ENCODE results near the gene ROBO1. TPM values are rescaled to one million over a fixed set of nuclear protein-coding genes. Genes with fewer than 3 reads are reported as not detected.
"Not testable (repeated sequence)": the region's sequence is repeated elsewhere in the genome, so short reads cannot be mapped to it uniquely, and the experiment has no call there.

The ROBO1 gene
- total RNA-seq, 1 donor from 2014 or later, result 78.0 TPM

DNA sequence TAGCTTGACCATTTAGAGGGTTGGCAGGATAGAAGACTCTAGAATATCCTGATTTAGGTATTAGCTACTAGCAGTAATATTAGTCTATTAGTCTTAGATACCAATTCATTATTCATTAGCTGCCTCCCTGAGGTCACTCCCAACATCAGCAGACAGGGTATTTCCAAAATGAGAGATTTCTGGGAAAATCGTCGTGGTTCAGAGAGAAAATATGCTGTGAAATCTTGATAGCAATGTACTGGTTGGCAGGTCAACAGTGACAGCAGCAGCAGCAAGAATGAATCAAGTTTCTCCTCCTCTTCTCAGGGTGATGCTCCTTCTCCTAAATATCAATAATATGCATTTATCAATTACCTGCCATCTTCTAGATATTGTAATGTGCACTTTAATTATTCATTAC is 41.3 kb upstream of the ROBO1 start:
- DNase-seq (ENCODE audit: low spot score, unreplicated experiment), result no peak
- Mint-ChIP-seq H3K4me1 (ENCODE audit: low read depth) (peaks cover 4% of the 10 kb centered on the region), H3K27me3 (no peaks in the 10 kb centered on the region), H3K27ac (no peak overlapping the region), H3K9me3 (ENCODE audit: low read depth) (no peaks in the 10 kb centered on the region), H3K36me3 (ENCODE audit: insufficient read depth) (no peaks in the 10 kb centered on the region), H3K4me3 (ENCODE audit: low read depth) (no peak overlapping the region)
- no peak for TF ChIP-seq CTCF (IDR thresholded peaks at IDR 0.05; ENCODE audit: unreplicated experiment)

DNA sequence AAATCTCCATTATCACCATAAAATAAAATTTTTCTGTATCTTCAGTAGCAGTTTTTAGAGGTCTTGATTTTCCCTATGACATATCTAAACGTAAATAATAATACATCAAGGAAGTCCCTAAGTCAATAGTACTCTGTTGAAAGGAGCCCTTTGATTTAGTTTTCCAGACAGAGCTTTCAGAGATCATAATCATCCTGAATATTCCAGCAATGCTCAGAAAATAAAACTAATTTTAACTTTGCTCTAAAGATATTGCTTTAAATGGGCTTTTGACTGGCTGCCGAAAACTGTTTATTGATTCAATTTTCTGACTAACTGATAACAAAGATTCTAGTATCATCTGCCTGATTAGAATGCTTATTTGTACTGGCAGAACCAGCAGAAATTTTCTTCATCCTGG is 40.7 kb upstream of the ROBO1 start:
- H3K4me1 Mint-ChIP-seq (ENCODE audit: low read depth), result peaks cover 4% of the 10 kb centered on the region
- H3K36me3 Mint-ChIP-seq (ENCODE audit: insufficient read depth), result no peaks in the 10 kb centered on the region
- H3K27me3 Mint-ChIP-seq, result no peaks in the 10 kb centered on the region
- no peak overlapping the region for H3K27ac Mint-ChIP-seq
- TF ChIP-seq CTCF (IDR thresholded peaks at IDR 0.05; ENCODE audit: unreplicated experiment), result no peak
- DNase-seq (ENCODE audit: low spot score, unreplicated experiment), result no peak
- no peak overlapping the region for H3K4me3 Mint-ChIP-seq (ENCODE audit: low read depth)
- no peaks in the 10 kb centered on the region for H3K9me3 Mint-ChIP-seq (ENCODE audit: low read depth)

DNA sequence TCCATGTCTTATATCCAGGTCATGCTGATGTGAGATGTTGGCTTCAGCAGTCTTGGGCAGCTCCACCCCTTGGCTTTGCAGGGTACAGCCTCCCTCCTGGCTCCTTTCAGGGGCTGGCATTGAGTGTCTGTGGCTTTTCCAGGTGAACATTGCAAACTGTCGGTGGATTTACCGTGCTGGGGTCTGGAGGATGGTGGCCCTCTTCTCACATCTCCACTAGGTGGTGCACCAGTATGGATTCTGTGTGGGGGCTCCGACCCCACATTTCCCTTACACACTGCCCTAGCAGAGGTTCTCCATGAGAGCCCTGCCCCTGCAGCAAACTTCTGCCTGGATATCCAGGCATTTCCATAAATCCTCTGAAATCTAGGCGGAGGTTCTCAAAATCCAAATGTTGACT is 22.4 kb upstream of the ROBO1 start:
- not testable (repeated sequence) for H3K27me3 Mint-ChIP-seq; H3K4me3 Mint-ChIP-seq (ENCODE audit: low read depth); H3K27ac Mint-ChIP-seq; H3K36me3 Mint-ChIP-seq (ENCODE audit: insufficient read depth); H3K4me1 Mint-ChIP-seq (ENCODE audit: low read depth); DNase-seq (ENCODE audit: low spot score, unreplicated experiment)
- H3K9me3 Mint-ChIP-seq (ENCODE audit: low read depth), result peaks cover 15% of the 10 kb centered on the region

- H3K4me3 Mint-ChIP-seq (ENCODE audit: low read depth), result no peak overlapping the region
- H3K9me3 Mint-ChIP-seq (ENCODE audit: low read depth), result peaks cover 13% of the 10 kb centered on the region
- H3K27ac Mint-ChIP-seq, result no peak overlapping the region
- no peak for DNase-seq (ENCODE audit: low spot score, unreplicated experiment)
- H3K36me3 Mint-ChIP-seq (ENCODE audit: insufficient read depth), result peaks cover 1% of the 10 kb centered on the region
- no peak for TF ChIP-seq CTCF (IDR thresholded peaks at IDR 0.05; ENCODE audit: unreplicated experiment)
- H3K4me1 Mint-ChIP-seq (ENCODE audit: low read depth), result peaks cover 2% of the 10 kb centered on the region
- H3K27me3 Mint-ChIP-seq, result peaks cover 5% of the 10 kb centered on the region
These were observed 5.5 kb upstream of the ROBO1 start for GRCh38 chr3:79773291-79773690.

DNA sequence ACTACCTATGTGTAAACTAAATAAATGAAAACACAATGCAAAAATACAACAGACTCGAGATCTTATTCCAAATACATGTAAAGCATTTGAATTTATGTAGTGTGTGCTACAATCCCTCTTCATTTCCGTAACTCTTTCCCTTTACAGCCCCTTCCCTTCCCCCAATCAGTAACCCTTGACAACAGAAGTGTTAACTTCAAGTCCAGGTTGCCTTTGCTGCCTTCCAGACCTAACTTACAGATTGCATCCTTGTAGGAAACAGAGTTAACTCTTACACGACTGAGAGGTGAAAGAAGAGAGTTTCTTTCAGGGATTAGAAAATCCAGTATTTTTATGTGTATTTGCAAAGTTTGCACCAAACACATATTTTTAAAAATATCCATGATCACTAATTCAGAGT is 1.4 kb upstream of the ROBO1 start:
- Mint-ChIP-seq H3K36me3 (ENCODE audit: insufficient read depth) (peaks cover 1% of the 10 kb centered on the region), H3K27ac (no peak overlapping the region), H3K9me3 (ENCODE audit: low read depth) (peaks cover 8% of the 10 kb centered on the region), H3K4me3 (ENCODE audit: low read depth) (no peak overlapping the region), H3K4me1 (ENCODE audit: low read depth) (peaks cover 6% of the 10 kb centered on the region), H3K27me3 (peaks cover 27% of the 10 kb centered on the region)
- no peak for DNase-seq (ENCODE audit: low spot score, unreplicated experiment)
- TF ChIP-seq CTCF (IDR thresholded peaks at IDR 0.05; ENCODE audit: unreplicated experiment), result no peak

DNA sequence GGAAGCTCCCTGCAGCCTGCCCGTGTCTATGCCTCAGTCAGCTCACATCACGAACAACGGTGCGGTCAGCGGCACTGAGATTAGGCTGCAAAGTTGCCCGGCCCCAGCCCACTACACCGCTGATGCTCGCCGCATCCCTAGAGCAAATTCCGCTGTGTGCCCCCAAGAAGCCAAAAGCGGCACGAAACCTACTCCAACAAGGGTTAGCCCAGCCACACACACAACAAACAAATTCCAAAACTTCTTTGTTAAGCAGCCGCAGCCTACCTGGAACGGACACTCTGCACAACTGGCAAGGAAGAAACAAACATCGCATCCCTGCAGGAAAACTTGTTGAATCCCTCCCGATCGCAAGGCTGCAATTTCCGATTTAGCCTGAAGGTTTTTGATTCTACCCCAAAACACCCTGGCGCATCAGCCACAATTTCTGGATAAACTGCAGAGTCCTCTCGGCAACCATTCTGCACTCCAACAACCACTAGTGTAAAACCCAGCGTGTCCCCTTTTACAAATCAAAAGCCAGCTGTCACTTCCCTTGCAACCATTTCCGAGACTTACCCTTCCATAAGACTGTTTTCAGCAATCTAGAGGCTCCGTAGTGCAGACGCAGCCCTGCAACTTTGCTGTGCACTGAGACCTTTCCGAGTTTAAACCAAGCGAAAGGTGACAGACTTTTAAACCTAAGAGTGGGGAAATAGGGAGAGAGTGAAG is 449 bp downstream of the ROBO1 start:
- Mint-ChIP-seq H3K4me3 (ENCODE audit: low read depth) (no peak overlapping the region), H3K4me1 (ENCODE audit: low read depth) (peaks cover 6% of the 10 kb centered on the region), H3K27ac (no peak overlapping the region), H3K9me3 (ENCODE audit: low read depth) (no peaks in the 10 kb centered on the region), H3K36me3 (ENCODE audit: insufficient read depth) (no peaks in the 10 kb centered on the region), H3K27me3 (peaks cover 45% of the 10 kb centered on the region)
- no peak for DNase-seq (ENCODE audit: low spot score, unreplicated experiment)
- peak; percentile 46 for TF ChIP-seq CTCF (IDR thresholded peaks at IDR 0.05; ENCODE audit: unreplicated experiment)
